ENCODE measurements around the gene ANKRD11. TPM values are rescaled to one million over a fixed set of nuclear protein-coding genes. Genes with fewer than 3 reads are reported as not detected.
"Not testable (repeated sequence)": the region's sequence is repeated elsewhere in the genome, so short reads cannot be mapped to it uniquely, and the experiment has no call there.

The ANKRD11 gene
- polyA plus RNA-seq, 1 donor (not counting 4 experiments of a cell fraction or from before 2014, with no cell fraction given): 30.1 TPM

GRCh38 chr16:89437251-89437987, 52.9 kb downstream of the ANKRD11 start:
- peaks cover 99% of the 10 kb centered on the region for H3K79me2 ChIP-seq (ENCODE audit: control insufficient read depth, insufficient read depth, low read length)
- H2AFZ ChIP-seq (ENCODE audit: control insufficient read depth, low read length): no peak overlapping the region
- DNase-seq (ENCODE audit: low read depth, low spot score) (no peak), FAIRE-seq (no peak)
- H4K20me1 ChIP-seq (ENCODE audit: control insufficient read depth, extremely low read depth, insufficient read depth, low read length): peaks cover 73% of the 10 kb centered on the region
- no peaks in the 10 kb centered on the region for H3K27me3 ChIP-seq (ENCODE audit: control insufficient read depth, extremely low read depth, insufficient read depth, low read length)
- peaks cover 10% of the 10 kb centered on the region for H3K4me1 ChIP-seq (ENCODE audit: control insufficient read depth, extremely low read depth, insufficient read depth, low read length)
- dilution Hi-C loops (cut with MboI; ENCODE audit: extremely low pct_ligation_motif_present, low sequenced_read_pairs): no loop called here
- peaks cover 4 to 24% of the 10 kb centered on the region in 2 experiments for H3K36me3 ChIP-seq (ENCODE audit: control insufficient read depth in 2 of 2, extremely low read depth in 1 of 2, insufficient read depth in 2 of 2, low read length in 2 of 2)
- H3K27ac ChIP-seq (ENCODE audit: control insufficient read depth, insufficient read depth, low read length): no peak overlapping the region
- TF ChIP-seq CTCF (optimal IDR thresholded peaks at IDR 0.05 in 1 of 3, IDR thresholded peaks at IDR 0.05 in 1 of 3, conservative IDR thresholded peaks at IDR 0.05 in 1 of 3; ENCODE audit: extremely low read depth in 1 of 3, insufficient read depth in 2 of 3, low read length in 3 of 3) (no peak), EZH2 (IDR thresholded peaks at IDR 0.05; ENCODE audit: low read length) (no peak)
- H3K4me2 ChIP-seq (ENCODE audit: control insufficient read depth, extremely low read depth, insufficient read depth, low read depth, low read length): no peak overlapping the region
- H3K9ac ChIP-seq (ENCODE audit: control insufficient read depth, extremely low read depth, insufficient read depth, low read length): no peak overlapping the region
- H3K9me3 ChIP-seq (ENCODE audit: control insufficient read depth, low read depth, low read length): no peaks in the 10 kb centered on the region
- no peak overlapping the region for H3K4me3 ChIP-seq (ENCODE audit: control insufficient read depth in 2 of 3, extremely low read depth in 1 of 3, insufficient read depth in 2 of 3, low read depth in 1 of 3, low read length in 3 of 3)
- peaks cover 10% of the 10 kb centered on the region for H3K9me1 ChIP-seq (ENCODE audit: control insufficient read depth, extremely low read depth, insufficient read depth, low read length)

- no peaks in the 10 kb centered on the region for H3K27me3 ChIP-seq (ENCODE audit: control insufficient read depth, extremely low read depth, insufficient read depth, low read length)
- peaks cover 5% of the 10 kb centered on the region for H3K4me1 ChIP-seq (ENCODE audit: control insufficient read depth, extremely low read depth, insufficient read depth, low read length)
- no peak overlapping the region for H2AFZ ChIP-seq (ENCODE audit: control insufficient read depth, low read length)
- H3K79me2 ChIP-seq (ENCODE audit: control insufficient read depth, insufficient read depth, low read length): peaks cover 100% of the 10 kb centered on the region
- H3K27ac ChIP-seq (ENCODE audit: control insufficient read depth, insufficient read depth, low read length): no peak overlapping the region
- H3K9me3 ChIP-seq (ENCODE audit: control insufficient read depth, low read depth, low read length): no peaks in the 10 kb centered on the region
- DNase-seq (ENCODE audit: low read depth, low spot score) (no peak), FAIRE-seq (no peak)
- no peak overlapping the region for H3K4me3 ChIP-seq (ENCODE audit: control insufficient read depth in 2 of 3, extremely low read depth in 1 of 3, insufficient read depth in 2 of 3, low read depth in 1 of 3, low read length in 3 of 3)
- no peak for TF ChIP-seq EZH2 (IDR thresholded peaks at IDR 0.05; ENCODE audit: low read length)
- TF ChIP-seq CTCF (optimal IDR thresholded peaks at IDR 0.05 in 1 of 3, IDR thresholded peaks at IDR 0.05 in 1 of 3, conservative IDR thresholded peaks at IDR 0.05 in 1 of 3; ENCODE audit: extremely low read depth in 1 of 3, insufficient read depth in 2 of 3, low read length in 3 of 3): no peak
- no peak overlapping the region for H3K9ac ChIP-seq (ENCODE audit: control insufficient read depth, extremely low read depth, insufficient read depth, low read length)
- H3K36me3 ChIP-seq (ENCODE audit: control insufficient read depth in 2 of 2, extremely low read depth in 1 of 2, insufficient read depth in 2 of 2, low read length in 2 of 2): peaks cover 4 to 24% of the 10 kb centered on the region in 2 experiments
- peaks cover 15% of the 10 kb centered on the region for H3K9me1 ChIP-seq (ENCODE audit: control insufficient read depth, extremely low read depth, insufficient read depth, low read length)
- H3K4me2 ChIP-seq (ENCODE audit: control insufficient read depth, extremely low read depth, insufficient read depth, low read depth, low read length): no peak overlapping the region
- H4K20me1 ChIP-seq (ENCODE audit: control insufficient read depth, extremely low read depth, insufficient read depth, low read length): peaks cover 75% of the 10 kb centered on the region
- dilution Hi-C loops (cut with MboI; ENCODE audit: extremely low pct_ligation_motif_present, low sequenced_read_pairs): no loop called here
Observed at GRCh38 chr16:89436366-89436765, 54.0 kb downstream of the ANKRD11 start.

- H3K9me3 ChIP-seq (ENCODE audit: control insufficient read depth, low read depth, low read length); H3K4me2 ChIP-seq (ENCODE audit: control insufficient read depth, extremely low read depth, insufficient read depth, low read depth, low read length); H3K9ac ChIP-seq (ENCODE audit: control insufficient read depth, extremely low read depth, insufficient read depth, low read length); FAIRE-seq; H3K4me3 ChIP-seq (ENCODE audit: control insufficient read depth in 2 of 3, extremely low read depth in 1 of 3, insufficient read depth in 2 of 3, low read depth in 1 of 3, low read length in 3 of 3); H3K27ac ChIP-seq (ENCODE audit: control insufficient read depth, insufficient read depth, low read length); H2AFZ ChIP-seq (ENCODE audit: control insufficient read depth, low read length); dilution Hi-C loops (cut with MboI; ENCODE audit: extremely low pct_ligation_motif_present, low sequenced_read_pairs); H3K4me1 ChIP-seq (ENCODE audit: control insufficient read depth, extremely low read depth, insufficient read depth, low read length); DNase-seq (ENCODE audit: low read depth, low spot score); H3K27me3 ChIP-seq (ENCODE audit: control insufficient read depth, extremely low read depth, insufficient read depth, low read length): not testable (repeated sequence)
- Histone ChIP-seq H3K9me1 (ENCODE audit: control insufficient read depth, extremely low read depth, insufficient read depth, low read length) (peaks cover 15% of the 10 kb centered on the region), H4K20me1 (ENCODE audit: control insufficient read depth, extremely low read depth, insufficient read depth, low read length) (peaks cover 84% of the 10 kb centered on the region), H3K36me3 (ENCODE audit: control insufficient read depth in 2 of 2, extremely low read depth in 1 of 2, insufficient read depth in 2 of 2, low read length in 2 of 2) (peaks cover 10 to 26% of the 10 kb centered on the region in 2 experiments), H3K79me2 (ENCODE audit: control insufficient read depth, insufficient read depth, low read length) (peaks cover 98% of the 10 kb centered on the region)
Observed at GRCh38 chr16:89435059-89435458, 55.3 kb downstream of the ANKRD11 start.
